NOMO-1 (cell line): Measurements from ENCODE around the gene WNT6.

Source experiments
- DNase-seq, 2 experiments: peaks; one replicate each; lab custom pipeline; 2025; ENCODE audit not compliant: unreplicated experiment in 2 of 2; lab: John Stamatoyannopoulos, UW

WNT6 gene

GRCh38 chr2:218859556-218859987 lies at the start of gene WNT6:
TSS of gene WNT6 (plus strand) at chr2:218859805. CDS start at chr2:218860038, 233 bp downstream.
- no peak for DNase-seq

GRCh38 chr2:218810256-218810655 lies 49.3 kb upstream of the WNT6 start:
- DNase-seq: no peak

- DNase-seq: peak; percentile 32 to 45
These were observed 48.2 kb upstream of the WNT6 start for GRCh38 chr2:218811382-218811781.

- DNase-seq: no peak
These were observed 47.3 kb upstream of the WNT6 start for GRCh38 chr2:218812096-218812815.

GRCh38 chr2:218812861-218813260 lies 46.7 kb upstream of the WNT6 start:
- DNase-seq: no peak

GRCh38 chr2:218813771-218814460 lies 45.7 kb upstream of the WNT6 start:
- DNase-seq: no peak

GRCh38 chr2:218814540-218815243 lies 44.9 kb upstream of the WNT6 start:
- no peak for DNase-seq

GRCh38 chr2:218815244-218815637 lies 44.4 kb upstream of the WNT6 start:
- no peak for DNase-seq

- DNase-seq: no peak
These were observed 44.0 kb upstream of the WNT6 start for GRCh38 chr2:218815649-218816048.

GRCh38 chr2:218816561-218817011 lies 43.0 kb upstream of the WNT6 start:
- no peak for DNase-seq

GRCh38 chr2:218819093-218819492 lies 40.5 kb upstream of the WNT6 start:
- DNase-seq: no peak

GRCh38 chr2:218820746-218821369 lies 38.7 kb upstream of the WNT6 start:
- DNase-seq: no peak

GRCh38 chr2:218821605-218822211 lies 37.9 kb upstream of the WNT6 start:
- no peak for DNase-seq

GRCh38 chr2:218822622-218823021 lies 37.0 kb upstream of the WNT6 start:
- DNase-seq: no peak

GRCh38 chr2:218823196-218823855 lies 36.3 kb upstream of the WNT6 start:
- no peak for DNase-seq

- no peak for DNase-seq
These were observed 35.6 kb upstream of the WNT6 start for GRCh38 chr2:218824004-218824403.

- no peak for DNase-seq
These were observed 32.8 kb upstream of the WNT6 start for GRCh38 chr2:218826791-218827190.

- no peak for DNase-seq
These were observed 31.7 kb upstream of the WNT6 start for GRCh38 chr2:218827701-218828476.

GRCh38 chr2:218828477-218828778 lies 31.2 kb upstream of the WNT6 start:
- no peak for DNase-seq
